ENCODE results near the gene DAPK2.

DNA sequence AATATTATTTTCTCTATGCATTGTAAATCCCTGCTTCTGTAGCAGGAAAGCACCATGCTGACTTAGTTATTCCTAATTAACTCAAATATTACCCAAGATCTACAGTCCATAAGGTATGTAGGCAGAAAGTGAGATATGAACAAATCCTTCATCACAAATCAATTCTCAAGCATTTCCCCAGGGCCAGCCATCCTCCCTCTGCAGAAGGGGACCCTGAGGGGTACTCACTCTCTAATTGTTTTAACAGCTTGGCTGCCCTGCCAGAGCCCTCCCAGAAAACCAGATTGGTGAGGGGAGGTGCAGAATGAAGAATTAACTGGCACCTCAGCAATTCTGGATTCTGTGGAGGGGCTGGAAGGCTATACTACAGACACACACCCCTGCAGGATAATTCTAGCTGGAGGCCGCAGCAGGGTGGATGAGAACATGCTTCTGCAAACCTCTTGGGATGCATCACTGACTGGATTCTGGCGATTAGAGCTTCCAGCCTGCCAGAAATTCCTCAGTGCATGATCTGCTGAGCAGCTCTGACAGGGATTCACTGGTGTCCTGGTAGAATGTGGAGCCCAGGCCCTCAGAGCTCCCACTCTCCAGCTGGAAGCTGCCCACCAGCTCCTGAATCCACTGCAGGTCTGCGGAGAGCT lies 123.9 kb downstream of the DAPK2 start:
- TF ChIP-seq, protein P1, sequence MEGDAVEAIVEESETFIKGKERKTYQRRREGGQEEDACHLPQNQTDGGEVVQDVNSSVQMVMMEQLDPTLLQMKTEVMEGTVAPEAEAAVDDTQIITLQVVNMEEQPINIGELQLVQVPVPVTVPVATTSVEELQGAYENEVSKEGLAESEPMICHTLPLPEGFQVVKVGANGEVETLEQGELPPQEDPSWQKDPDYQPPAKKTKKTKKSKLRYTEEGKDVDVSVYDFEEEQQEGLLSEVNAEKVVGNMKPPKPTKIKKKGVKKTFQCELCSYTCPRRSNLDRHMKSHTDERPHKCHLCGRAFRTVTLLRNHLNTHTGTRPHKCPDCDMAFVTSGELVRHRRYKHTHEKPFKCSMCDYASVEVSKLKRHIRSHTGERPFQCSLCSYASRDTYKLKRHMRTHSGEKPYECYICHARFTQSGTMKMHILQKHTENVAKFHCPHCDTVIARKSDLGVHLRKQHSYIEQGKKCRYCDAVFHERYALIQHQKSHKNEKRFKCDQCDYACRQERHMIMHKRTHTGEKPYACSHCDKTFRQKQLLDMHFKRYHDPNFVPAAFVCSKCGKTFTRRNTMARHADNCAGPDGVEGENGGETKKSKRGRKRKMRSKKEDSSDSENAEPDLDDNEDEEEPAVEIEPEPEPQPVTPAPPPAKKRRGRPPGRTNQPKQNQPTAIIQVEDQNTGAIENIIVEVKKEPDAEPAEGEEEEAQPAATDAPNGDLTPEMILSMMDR (IDR thresholded peaks at IDR 0.05), result no peak
- TF ChIP-seq POLR2A (IDR thresholded peaks at IDR 0.05) (no peak), POLR2AphosphoS5 (IDR thresholded peaks at IDR 0.05) (no peak)
